Stimulated activated CD4-positive, alpha-beta T cell treated with anti-CD3 and anti-CD28 coated beads, Interleukin-12 subunit alpha, Interleukin-12 subunit beta, amount 100 ng/mL, for 24 hours (primary cell): ENCODE measurements around the gene CWF19L1.
"Not testable (repeated sequence)": the region's sequence is repeated elsewhere in the genome, so short reads cannot be mapped to it uniquely, and the experiment has no call there.

Source experiments
- DNase-seq, 2 experiments: peaks; one replicate each; pipeline ENCODE4 v3.0.0-alpha.2; 2020; ENCODE audit warnings: low read depth in 2 of 2

CWF19L1 gene

GRCh38 chr10:100267239-100268104 is at the start of gene CWF19L1:
Gene CWF19L1 (minus strand): TSS chr10:100267638. CDS start chr10:100267593, 45 bp downstream.
- peak; percentile 68 to 70 for DNase-seq

DNA sequence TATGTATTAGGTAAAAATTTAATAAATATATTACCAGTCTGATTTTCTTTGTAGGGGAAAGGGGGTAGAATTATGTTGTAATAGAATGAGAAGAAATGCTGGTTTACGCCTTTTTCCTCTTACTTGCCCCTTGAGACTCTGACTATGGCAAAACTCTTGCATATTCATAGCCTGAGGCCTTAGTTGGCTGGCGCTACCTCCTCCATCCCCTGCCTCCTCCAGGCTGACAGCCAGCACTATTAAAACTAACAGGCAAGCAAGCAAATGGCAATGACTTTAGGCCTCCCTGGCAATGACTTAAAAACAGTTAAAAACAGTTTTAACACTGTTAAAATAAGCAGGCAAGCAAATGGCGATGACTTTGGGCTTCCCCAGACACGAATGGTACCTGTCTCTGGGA is 48.2 kb upstream of the CWF19L1 start:
- no peak for DNase-seq

GRCh38 chr10:100311298-100311697 is 43.9 kb upstream of the CWF19L1 start:
- no peak for DNase-seq

- no peak for DNase-seq
These were observed 40.2 kb upstream of the CWF19L1 start for GRCh38 chr10:100307684-100308083.

- no peak for DNase-seq
These were observed 39.4 kb upstream of the CWF19L1 start for GRCh38 chr10:100306861-100307260.

GRCh38 chr10:100304414-100304813 is 37.0 kb upstream of the CWF19L1 start:
- DNase-seq: no peak

DNA sequence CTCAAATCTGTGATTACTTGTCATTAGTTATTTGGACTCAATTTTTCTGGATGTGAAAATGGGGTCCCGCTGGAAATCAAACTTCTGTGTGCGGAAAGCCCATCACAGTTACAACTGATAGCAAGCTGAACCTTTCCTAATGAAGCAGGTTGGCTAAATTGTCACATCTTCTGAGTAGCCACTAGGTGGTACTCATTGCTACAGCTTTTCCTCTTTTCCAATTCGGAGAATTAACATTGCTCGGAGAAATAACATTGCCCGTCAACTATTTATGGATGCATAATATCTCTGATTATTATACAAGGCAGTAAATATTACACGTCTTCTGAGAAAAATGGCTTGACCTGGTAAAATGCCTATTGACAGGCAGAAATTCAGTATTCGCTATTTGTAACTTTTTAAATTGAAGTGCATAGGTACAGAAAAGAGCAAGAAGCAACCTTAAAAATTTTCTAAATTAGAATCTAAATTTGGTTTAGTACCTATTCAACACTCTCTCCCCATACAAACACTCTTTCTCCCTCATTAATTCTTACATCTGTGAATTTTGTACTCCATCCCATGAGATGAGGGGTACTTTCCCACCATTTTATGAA is 36.4 kb upstream of the CWF19L1 start:
- DNase-seq: no peak

DNA sequence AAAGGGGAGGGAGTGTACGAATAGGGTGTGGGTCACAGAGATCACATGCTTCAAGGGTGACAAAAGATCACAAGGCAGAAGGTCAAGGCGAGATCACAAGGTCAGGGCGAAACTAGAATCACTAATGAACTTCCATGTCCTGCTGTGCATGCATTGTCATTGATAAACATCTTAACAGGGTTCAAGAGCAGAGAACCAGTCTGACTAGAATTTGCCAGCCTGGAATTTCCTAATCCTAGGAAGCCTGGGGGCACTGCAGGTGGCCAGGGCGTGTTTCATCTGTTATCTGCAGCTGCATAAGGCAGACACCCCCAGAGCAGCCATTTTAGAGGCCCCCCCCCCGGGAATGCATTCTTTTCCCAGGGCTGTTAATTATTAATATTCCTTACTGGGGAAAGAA is 33.7 kb upstream of the CWF19L1 start:
- DNase-seq: not testable (repeated sequence)

DNA sequence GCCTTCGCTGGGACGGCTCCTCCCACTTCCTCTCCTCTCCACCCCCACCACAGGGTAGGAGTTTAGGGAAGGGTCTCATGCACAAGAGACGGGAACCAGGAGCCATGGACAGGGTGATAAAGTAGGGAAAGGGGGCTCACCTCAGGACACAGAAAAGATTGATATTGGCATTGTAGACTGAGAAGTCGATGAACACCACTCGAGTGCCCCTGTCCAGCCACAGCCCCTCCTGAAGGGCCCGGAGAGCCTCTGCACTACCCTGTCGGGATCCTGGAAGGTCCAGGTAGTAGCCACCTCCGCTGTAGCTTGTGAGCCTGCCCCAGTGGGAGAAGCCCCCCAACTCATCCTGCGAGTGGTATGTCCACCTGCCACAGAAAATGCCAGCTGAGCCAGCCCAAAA is 29.8 kb upstream of the CWF19L1 start:
- no peak for DNase-seq

DNA sequence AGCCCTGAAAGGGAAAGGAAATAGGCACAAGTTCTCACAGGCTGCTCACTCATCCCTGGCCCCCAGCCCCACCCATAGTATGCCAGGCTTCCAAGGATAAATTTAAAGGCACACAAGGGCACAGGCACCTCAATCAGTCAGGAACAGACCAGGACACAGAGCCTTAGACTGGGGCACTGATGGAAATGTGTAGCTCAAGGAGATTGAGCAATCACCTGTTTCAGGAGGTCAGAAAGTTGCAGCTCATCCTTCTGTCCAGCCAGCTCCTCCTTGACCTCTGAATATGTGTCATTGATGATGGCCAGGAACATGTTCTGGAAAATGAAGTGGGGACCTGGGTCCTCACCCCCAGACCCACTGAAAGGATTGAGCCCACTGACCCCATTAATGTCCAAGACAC is 25.6 kb upstream of the CWF19L1 start:
- no peak for DNase-seq

- DNase-seq: not testable (repeated sequence)
These were observed 24.9 kb upstream of the CWF19L1 start for GRCh38 chr10:100292300-100292699.

DNA sequence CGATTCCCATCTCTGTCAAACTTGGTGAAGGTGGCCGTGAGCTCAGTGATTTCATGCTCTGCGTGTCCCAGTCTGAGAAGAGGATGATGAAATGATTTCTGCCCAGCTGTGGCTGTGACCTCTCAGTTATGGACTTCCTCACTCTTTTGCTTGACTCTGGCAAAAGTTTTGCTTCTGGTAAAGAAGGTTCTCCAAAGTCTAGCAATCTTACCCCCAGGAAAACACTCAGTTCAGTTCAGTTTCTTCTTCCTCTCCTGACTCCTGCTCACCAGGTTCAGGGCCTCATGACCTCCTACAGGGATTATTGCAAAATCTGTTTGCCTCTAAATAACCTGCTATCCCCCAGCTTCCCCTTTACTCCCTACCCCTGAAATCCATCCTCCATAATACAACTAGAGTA is 23.9 kb upstream of the CWF19L1 start:
- no peak for DNase-seq

DNA sequence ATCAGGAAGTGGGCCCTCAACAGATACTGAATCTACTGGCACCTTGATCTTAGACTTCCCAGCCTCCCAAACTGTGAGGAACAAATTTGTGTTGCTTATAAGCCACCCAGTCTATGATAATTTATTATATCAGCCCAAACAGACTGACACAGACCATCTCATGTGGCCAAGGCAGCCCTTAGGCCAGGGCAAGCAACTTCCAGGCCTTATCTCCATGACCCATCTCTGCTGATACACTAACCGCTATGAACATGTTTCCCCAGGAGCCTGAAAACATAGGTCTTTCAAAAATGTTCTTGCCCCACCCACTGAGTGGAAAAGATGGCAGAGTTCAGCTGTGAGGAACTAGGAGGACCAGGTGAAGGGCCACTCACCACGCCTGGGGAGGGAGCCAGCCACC is 22.2 kb upstream of the CWF19L1 start:
- no peak for DNase-seq

DNA sequence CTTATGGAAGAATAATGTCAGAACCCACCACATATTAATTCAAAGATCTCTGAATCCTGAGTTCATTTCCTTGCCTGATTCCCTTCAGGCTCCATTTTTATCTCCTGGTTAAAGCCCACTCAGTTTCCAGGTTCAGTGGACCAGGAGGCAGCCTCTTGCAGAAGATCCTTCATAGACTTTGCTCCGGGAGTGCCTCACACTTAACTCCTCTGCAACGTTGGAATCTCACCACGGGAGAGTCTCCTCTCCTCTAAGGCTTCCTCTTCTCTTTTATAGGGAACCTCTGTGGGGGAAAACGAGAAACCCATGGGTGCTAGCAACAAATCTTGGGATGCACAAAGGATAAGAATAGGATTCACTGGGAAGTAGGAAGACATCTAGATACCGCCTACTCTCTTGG is 20.8 kb upstream of the CWF19L1 start:
- DNase-seq: no peak

DNA sequence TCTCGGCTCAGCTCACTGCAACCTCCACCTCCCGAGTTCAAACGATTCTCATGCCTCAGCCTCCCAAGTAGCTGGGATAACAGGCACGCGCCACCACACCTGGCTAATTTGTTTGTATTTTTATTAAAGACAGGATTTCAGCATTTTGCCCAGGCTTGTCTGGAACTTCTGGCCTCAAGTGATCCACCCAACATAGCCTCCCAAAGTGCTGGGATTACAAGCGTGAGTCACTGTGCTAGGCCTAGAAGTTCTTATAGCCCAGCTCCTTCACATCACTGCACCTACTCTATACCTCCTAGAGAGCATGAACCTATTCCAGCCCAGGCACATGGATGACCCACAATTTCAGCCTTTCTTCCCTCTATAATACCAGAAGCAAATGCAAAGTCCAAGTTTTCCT is 20.3 kb upstream of the CWF19L1 start:
- no peak for DNase-seq

DNA sequence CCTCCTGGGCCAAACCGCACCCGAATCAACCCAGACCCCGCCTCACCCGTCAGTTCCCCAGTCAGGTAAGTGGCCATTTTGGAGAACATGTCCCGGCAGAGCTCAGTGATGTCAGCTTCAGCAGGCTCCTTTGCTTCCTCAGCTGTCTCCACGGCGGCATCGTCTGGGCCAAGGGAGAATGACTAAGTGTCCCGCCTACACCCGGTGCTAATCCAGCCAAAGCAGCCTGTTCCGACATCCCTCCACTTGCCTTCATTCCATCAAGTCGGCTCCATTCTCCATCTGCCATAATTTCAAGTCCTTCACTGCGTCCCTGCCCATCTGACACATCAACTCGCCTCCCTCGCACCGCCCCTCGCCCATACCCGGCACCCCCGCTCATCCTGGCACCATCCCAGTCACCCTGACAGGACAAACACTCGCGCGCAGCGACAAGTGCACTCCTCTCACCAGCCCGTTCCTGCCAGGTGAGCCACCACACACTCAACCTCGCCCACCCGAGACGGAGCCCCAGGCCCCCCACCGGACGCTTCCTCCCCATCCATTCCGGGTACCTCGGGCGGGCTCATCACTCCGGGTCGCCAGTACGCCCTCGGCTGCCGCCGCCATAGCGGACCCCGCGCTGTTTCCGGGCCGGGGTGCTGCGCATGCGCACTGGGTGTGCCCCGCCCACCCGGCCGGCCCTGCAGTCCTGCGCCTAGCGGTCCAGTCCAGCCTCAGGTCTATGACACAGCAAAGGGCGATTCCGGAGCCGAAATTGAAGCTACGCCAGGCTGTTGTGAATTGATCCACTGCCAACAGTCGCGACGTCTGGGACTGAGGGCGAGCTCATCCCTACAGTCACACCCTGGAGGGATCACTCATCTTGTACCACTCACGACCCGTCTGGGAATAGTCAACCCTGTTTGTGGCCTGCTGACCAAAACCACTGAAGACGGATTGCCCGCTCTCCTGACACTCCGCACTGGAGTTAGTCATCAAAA is 18.9 kb upstream of the CWF19L1 start, which contains the start of gene BLOC1S2:
BLOC1S2 (minus strand) TSS at position 630 of the 983 bp plus-strand sequence; CDS start at position 609, 21 bp downstream.
- peak; percentile 78 to 81 for DNase-seq

- not testable (repeated sequence) for DNase-seq
These were observed 17.9 kb upstream of the CWF19L1 start for GRCh38 chr10:100285326-100285725.

GRCh38 chr10:100282907-100283306 is 15.5 kb upstream of the CWF19L1 start:
- DNase-seq: no peak

GRCh38 chr10:100276971-100277370 is 9.5 kb upstream of the CWF19L1 start:
- not testable (repeated sequence) for DNase-seq

DNA sequence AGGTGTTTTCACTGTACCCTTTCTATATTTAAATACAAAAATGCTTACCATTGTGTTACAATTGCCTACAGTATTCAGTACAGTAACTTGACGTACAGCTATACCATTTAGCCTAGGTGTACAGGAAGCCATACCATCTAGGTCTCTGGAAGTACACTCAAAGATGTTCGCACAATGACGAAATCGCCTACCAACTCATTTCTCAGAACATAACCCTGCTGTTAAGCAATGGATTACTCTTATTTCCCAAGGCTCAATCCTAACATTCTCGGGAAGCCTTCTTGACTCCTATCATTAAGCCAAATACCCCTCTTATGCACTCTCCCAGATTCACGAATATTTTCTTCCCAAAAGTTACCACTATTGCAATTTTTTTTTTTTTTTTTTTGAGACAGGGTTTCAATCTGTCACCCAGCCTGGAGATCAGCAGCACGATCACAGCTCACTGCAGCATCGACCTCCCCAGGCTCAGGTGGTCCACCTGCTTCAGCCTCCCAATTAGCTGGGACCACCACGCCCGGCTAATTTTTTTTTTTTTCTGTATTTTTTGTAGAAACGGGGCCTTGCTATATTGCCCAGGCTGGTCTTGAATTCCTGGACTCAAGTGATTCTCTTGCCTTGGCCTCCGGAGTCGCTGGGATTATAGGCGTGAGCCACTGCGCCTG is 1.5 kb downstream of the CWF19L1 start:
- no peak for DNase-seq

DNA sequence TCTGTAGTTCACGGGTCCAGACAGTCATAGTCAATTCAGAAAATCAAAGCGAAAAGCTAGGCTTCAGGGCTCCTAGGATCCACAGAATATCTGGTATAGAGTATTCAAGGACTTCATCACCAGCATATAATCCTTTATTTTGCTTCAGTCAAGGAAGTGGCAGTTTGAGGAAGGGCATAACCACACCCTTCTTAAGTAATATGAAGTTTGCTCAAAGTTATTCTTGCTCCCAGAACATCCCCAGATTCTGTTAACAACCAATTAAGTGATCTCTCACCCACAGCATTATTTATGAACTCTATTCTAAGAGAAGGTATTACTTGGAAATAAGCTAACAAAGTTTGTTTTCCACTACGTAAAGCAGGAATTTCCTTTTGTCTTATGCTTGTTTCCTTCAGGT is 13.2 kb downstream of the CWF19L1 start:
- DNase-seq: no peak
